Loucy (cell line): Measurements from ENCODE around the gene RGS19.

ENCODE experiments used
- CTCF ChIP-seq: fragments of 200-600 bp; sonication (generic); conservative IDR thresholded peaks from 2 replicates; pipeline ENCODE4 v1.5.1; 2014; ENCODE audit warnings: mild to moderate bottlenecking, antibody characterized with exemption, low read length
- EZH2phosphoT487 ChIP-seq: fragments of 200-600 bp; IDR thresholded peaks from 2 replicates; pipeline ENCODE4 v1.6.1; 2018; ENCODE audit warnings: antibody characterized with exemption, mild to moderate bottlenecking, moderate library complexity, borderline replicate concordance

- TF ChIP-seq CTCF: no peak
- no peak for TF ChIP-seq EZH2phosphoT487
These were observed 13.7 kb upstream of the RGS19 start for GRCh38 chr20:64093013-64093503.
